ENCODE measurements around the gene BAG2. TPM values are rescaled to one million over a fixed set of nuclear protein-coding genes. Genes with fewer than 3 reads are reported as not detected.

Gene BAG2
- total and polyA plus RNA-seq, 2 experiments from 2014 or later: 8.7 to 10.5 TPM

- no peak overlapping the region for H3K4me2 ChIP-seq
- DNase-seq (ENCODE audit: low spot score): no peak
- TF ChIP-seq EZH2 (IDR thresholded peaks at IDR 0.05; ENCODE audit: borderline replicate concordance) (no peak), EZH2phosphoT487 (IDR thresholded peaks at IDR 0.05; ENCODE audit: low read depth, severe bottlenecking, unreplicated experiment) (no peak), CTCF (IDR thresholded peaks at IDR 0.05; ENCODE audit: poor library complexity) (no peak)
- no peaks in the 10 kb centered on the region for H3K79me2 ChIP-seq
- H4K20me1 ChIP-seq (ENCODE audit: insufficient read depth, poor library complexity, severe bottlenecking): no peaks in the 10 kb centered on the region
- no peaks in the 10 kb centered on the region for H3K36me3 ChIP-seq (replicated peaks; ENCODE audit: insufficient read depth, low read depth)
- H3K27me3 ChIP-seq: no peaks in the 10 kb centered on the region
- no peak overlapping the region for H3K27ac ChIP-seq
- WGBS (ENCODE audit: low lambda C conversion rate, missing lambda C conversion rate): 90% methylated on average over 1 of the region's 1 CpG
- no peak overlapping the region for H2AFZ ChIP-seq
- H3K4me1 ChIP-seq (ENCODE audit: insufficient read depth): no peaks in the 10 kb centered on the region
- peaks cover 6% of the 10 kb centered on the region for H3K9me3 ChIP-seq (ENCODE audit: low read depth)
- H3K4me3 ChIP-seq: no peak overlapping the region
- no peaks in the 10 kb centered on the region for H3K9me2 ChIP-seq (replicated peaks; ENCODE audit: insufficient read depth)
Measured at GRCh38 chr6:57165080-57165479, 7.0 kb upstream of the BAG2 start.

- 2% methylated on average over 19 of the region's 19 CpGs for WGBS (ENCODE audit: low lambda C conversion rate, missing lambda C conversion rate)
- Histone ChIP-seq H2AFZ (peak overlapping the region; percentile 18), H3K9me3 (ENCODE audit: low read depth) (no peaks in the 10 kb centered on the region), H3K4me3 (peak overlapping the region; percentile 28), H3K4me2 (peak overlapping the region; percentile 85), H3K79me2 (peaks cover 48% of the 10 kb centered on the region), H3K4me1 (ENCODE audit: insufficient read depth) (no peaks in the 10 kb centered on the region), H3K27ac (peak overlapping the region; percentile 84), H3K27me3 (no peaks in the 10 kb centered on the region), H3K36me3 (replicated peaks; ENCODE audit: insufficient read depth, low read depth) (no peaks in the 10 kb centered on the region), H3K9me2 (replicated peaks; ENCODE audit: insufficient read depth) (no peaks in the 10 kb centered on the region), H4K20me1 (ENCODE audit: insufficient read depth, poor library complexity, severe bottlenecking) (no peaks in the 10 kb centered on the region)
- TF ChIP-seq CTCF (IDR thresholded peaks at IDR 0.05; ENCODE audit: poor library complexity): no peak
- TF ChIP-seq EZH2phosphoT487 (IDR thresholded peaks at IDR 0.05; ENCODE audit: low read depth, severe bottlenecking, unreplicated experiment): no peak
- TF ChIP-seq EZH2 (IDR thresholded peaks at IDR 0.05; ENCODE audit: borderline replicate concordance): no peak
- DNase-seq (ENCODE audit: low spot score): peak; percentile 19
Measured at GRCh38 chr6:57173056-57173885, 1.1 kb downstream of the BAG2 start.

- peak; percentile 35 for DNase-seq (ENCODE audit: low spot score)
- Histone ChIP-seq H3K4me2 (peak overlapping the region; percentile 85), H3K79me2 (peaks cover 55% of the 10 kb centered on the region), H3K9me2 (replicated peaks; ENCODE audit: insufficient read depth) (no peaks in the 10 kb centered on the region), H2AFZ (peak overlapping the region; percentile 18), H4K20me1 (ENCODE audit: insufficient read depth, poor library complexity, severe bottlenecking) (no peaks in the 10 kb centered on the region), H3K9me3 (ENCODE audit: low read depth) (no peaks in the 10 kb centered on the region), H3K4me1 (ENCODE audit: insufficient read depth) (no peaks in the 10 kb centered on the region), H3K27ac (peak overlapping the region; percentile 84), H3K36me3 (replicated peaks; ENCODE audit: insufficient read depth, low read depth) (no peaks in the 10 kb centered on the region), H3K27me3 (no peaks in the 10 kb centered on the region), H3K4me3 (peak overlapping the region; percentile 3)
- WGBS (ENCODE audit: low lambda C conversion rate, missing lambda C conversion rate): 55% methylated on average over 5 of the region's 5 CpGs
- TF ChIP-seq EZH2 (IDR thresholded peaks at IDR 0.05; ENCODE audit: borderline replicate concordance): no peak
- TF ChIP-seq EZH2phosphoT487 (IDR thresholded peaks at IDR 0.05; ENCODE audit: low read depth, severe bottlenecking, unreplicated experiment): no peak
- TF ChIP-seq CTCF (IDR thresholded peaks at IDR 0.05; ENCODE audit: poor library complexity): no peak
Measured at GRCh38 chr6:57173886-57174510, 1.9 kb downstream of the BAG2 start.
